ENCODE data around the gene RBP5.

DNA sequence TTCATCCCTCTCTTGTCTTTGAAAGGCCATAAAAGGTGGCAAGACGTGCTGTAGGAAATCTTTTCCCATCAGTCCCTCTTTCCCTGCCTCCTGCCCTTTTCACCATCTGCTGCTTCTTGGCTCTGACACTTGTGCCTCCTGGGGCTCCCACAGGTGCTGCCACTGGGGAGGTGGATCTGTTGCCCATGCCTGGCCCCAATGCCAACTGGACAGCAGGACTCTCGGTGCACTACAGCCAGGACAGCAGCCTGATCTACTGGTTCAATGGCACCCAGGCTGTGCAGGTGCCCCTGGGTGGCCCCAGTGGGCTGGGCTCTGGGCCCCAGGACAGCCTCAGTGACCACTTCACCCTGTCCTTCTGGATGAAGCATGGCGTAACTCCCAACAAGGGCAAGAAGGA lies 8.0 kb upstream of the RBP5 start:
- TF ChIP-seq, protein P1, sequence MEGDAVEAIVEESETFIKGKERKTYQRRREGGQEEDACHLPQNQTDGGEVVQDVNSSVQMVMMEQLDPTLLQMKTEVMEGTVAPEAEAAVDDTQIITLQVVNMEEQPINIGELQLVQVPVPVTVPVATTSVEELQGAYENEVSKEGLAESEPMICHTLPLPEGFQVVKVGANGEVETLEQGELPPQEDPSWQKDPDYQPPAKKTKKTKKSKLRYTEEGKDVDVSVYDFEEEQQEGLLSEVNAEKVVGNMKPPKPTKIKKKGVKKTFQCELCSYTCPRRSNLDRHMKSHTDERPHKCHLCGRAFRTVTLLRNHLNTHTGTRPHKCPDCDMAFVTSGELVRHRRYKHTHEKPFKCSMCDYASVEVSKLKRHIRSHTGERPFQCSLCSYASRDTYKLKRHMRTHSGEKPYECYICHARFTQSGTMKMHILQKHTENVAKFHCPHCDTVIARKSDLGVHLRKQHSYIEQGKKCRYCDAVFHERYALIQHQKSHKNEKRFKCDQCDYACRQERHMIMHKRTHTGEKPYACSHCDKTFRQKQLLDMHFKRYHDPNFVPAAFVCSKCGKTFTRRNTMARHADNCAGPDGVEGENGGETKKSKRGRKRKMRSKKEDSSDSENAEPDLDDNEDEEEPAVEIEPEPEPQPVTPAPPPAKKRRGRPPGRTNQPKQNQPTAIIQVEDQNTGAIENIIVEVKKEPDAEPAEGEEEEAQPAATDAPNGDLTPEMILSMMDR (IDR thresholded peaks at IDR 0.05) = no peak
- TF ChIP-seq POLR2A (IDR thresholded peaks at IDR 0.05; ENCODE audit: low read depth) = no peak
- no peak for TF ChIP-seq EP300 (IDR thresholded peaks at IDR 0.05)
- no peak for TF ChIP-seq POLR2AphosphoS5 (IDR thresholded peaks at IDR 0.05)

Measured in esophagus muscularis mucosa (tissue), 4 donors.